NCI-H2081 treated with DMSO at 0.1 percent for 48 hours (cell line): Measurements from ENCODE around the gene HPF1.
"Not testable (repeated sequence)": the region's sequence is repeated elsewhere in the genome, so short reads cannot be mapped to it uniquely, and the experiment has no call there.

Experiments used
- DNase-seq: peaks from one replicate; lab custom pipeline; 2025; lab: John Stamatoyannopoulos, UW

The HPF1 gene

GRCh38 chr4:169757575-169758184 lies at the start of gene HPF1:
Gene HPF1, minus strand, starts transcription at chr4:169757944. Its CDS starts 67 bp downstream, at chr4:169757877.
- peak; percentile 57 for DNase-seq

GRCh38 chr4:169806770-169807169 lies 49.0 kb upstream of the HPF1 start:
- not testable (repeated sequence) for DNase-seq

- no peak for DNase-seq
Observed at GRCh38 chr4:169803413-169803812, 45.7 kb upstream of the HPF1 start.

- DNase-seq = no peak
Observed at GRCh38 chr4:169802873-169803272, 45.1 kb upstream of the HPF1 start.

- DNase-seq = no peak
Observed at GRCh38 chr4:169800541-169800940, 42.8 kb upstream of the HPF1 start.

- DNase-seq = no peak
Observed at GRCh38 chr4:169799260-169799659, 41.5 kb upstream of the HPF1 start.

GRCh38 chr4:169795585-169795984 lies 37.8 kb upstream of the HPF1 start:
- no peak for DNase-seq

- no peak for DNase-seq
Observed at GRCh38 chr4:169791527-169792156, 33.9 kb upstream of the HPF1 start.

GRCh38 chr4:169791062-169791461 lies 33.3 kb upstream of the HPF1 start:
- DNase-seq = no peak

- no peak for DNase-seq
Observed at GRCh38 chr4:169774466-169775445, 17.0 kb upstream of the HPF1 start.

- DNase-seq = no peak
Observed at GRCh38 chr4:169773889-169774288, 16.1 kb upstream of the HPF1 start.

- DNase-seq = not testable (repeated sequence)
Observed at GRCh38 chr4:169771556-169772080, 13.9 kb upstream of the HPF1 start.

GRCh38 chr4:169770416-169770815 lies 12.7 kb upstream of the HPF1 start:
- DNase-seq = no peak

GRCh38 chr4:169768385-169768784 lies 10.6 kb upstream of the HPF1 start:
- no peak for DNase-seq

GRCh38 chr4:169766741-169767140 lies 9.0 kb upstream of the HPF1 start:
- DNase-seq = no peak

- no peak for DNase-seq
Observed at GRCh38 chr4:169765835-169766234, 8.1 kb upstream of the HPF1 start.

- no peak for DNase-seq
Observed at GRCh38 chr4:169761846-169762245, 4.1 kb upstream of the HPF1 start.

GRCh38 chr4:169758401-169758962 lies 738 bp upstream of the HPF1 start:
- DNase-seq = no peak

- no peak for DNase-seq
Observed at GRCh38 chr4:169756971-169757574, 671 bp downstream of the HPF1 start.

- DNase-seq = no peak
Observed at GRCh38 chr4:169745291-169745690, 12.5 kb downstream of the HPF1 start.

GRCh38 chr4:169744601-169745000 lies 13.1 kb downstream of the HPF1 start:
- DNase-seq = no peak

- no peak for DNase-seq
Observed at GRCh38 chr4:169741569-169741968, 16.2 kb downstream of the HPF1 start.
